GM21737 (cell line): ENCODE data around the gene REC8.

Source experiments
- ATAC-seq: cut with Tn5 transposase; IDR thresholded peaks from one replicate; pipeline ENCODE4 v1.9.1; 2021; ENCODE audit warnings: mild to moderate bottlenecking, moderate library complexity; ENCODE audit not compliant: unreplicated experiment

Gene REC8

DNA sequence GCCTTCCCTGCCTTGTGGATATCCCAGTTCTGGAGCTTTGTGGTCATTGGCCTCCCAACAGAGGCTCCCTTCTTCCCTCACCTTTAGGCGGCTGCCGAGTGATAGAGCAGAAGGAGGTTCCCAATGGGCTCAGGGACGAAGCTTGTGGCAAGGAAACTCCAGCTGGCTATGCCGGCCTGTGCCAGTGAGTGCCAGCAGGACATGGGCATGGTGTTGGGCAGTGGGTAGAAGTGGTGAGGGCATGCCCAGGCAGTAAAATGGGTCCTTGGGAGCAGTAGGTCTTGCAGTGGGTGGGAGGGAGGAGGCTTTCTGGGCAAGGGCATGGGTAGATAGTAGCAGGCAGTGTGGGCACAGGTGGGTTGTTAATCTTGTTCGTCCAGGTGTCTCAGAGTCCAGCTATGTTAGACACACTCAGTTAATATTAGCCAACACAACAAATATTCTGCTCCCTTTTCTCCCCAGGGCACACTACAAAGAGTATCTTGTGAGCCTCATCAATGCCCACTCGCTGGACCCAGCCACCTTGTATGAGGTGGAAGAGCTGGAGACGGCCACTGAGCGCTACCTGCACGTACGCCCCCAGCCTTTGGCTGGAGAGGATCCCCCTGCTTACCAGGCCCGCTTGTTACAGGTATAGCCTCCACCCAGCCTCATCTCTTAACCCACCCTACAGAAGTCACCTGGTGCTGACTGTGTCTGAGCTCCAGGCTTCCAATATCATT is 11.9 kb upstream of the REC8 start:
- ATAC-seq: no peak

DNA sequence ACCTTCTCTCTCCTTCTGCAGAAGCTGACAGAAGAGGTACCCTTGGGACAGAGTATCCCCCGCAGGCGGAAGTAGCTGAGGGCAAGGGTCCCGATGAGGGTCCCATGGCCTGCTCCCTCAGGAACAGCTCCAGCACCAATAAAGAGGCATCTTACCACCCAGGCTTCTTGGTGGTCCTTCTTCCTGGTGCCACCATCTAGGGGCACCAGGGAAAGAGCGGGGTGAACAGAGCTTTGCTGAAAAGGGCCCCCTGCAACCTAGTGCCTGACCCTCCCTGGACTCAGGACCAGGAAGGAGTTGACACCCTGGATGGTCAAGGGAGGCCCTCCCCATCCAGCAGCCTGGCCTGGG is 11.4 kb upstream of the REC8 start:
- ATAC-seq: peak; percentile 7

DNA sequence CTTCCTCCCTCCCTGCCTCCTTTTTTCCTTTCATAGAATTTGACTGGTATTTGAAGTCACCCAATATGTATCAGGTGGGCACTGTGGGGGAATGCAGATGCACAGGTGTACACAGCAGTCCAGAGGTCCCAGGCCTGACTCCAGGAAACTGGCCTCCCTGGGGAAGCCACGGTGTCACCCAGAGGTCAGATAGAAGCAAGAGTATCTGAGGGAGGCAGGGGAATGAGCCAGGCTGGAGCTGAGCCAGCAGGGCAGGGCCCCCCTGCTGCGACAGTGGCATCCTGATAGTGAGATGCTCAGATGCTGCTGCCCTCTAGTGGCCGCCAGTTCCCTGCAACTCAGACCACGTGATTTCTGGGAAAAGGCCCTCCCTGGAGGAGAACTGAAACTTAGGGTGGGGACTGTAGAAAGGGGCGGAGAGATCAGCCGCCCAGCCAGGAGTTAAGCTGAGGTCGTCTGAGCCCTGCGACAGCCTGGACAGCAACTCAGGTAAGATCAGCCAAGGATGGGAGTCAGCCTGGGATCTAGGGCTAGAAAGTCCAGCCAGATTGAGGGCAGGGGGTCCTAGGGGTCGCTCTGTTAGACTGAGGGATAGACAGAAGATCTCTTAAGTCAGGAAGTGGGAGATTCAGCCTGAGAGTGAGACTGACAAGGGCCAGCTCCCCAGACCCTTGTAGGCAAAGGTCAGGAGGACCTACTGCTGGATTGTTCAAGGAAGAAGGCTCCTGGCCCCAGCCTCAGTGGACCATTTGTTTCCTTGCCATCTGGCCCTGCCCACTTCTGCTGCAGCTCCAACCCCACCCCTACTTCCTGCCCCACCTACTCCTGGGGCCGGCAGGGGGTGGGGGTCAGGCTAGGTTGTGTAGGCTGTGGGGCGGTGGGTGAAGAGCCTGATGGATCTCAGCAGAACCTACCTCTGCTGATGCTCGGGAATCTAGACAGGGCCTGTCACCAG is 10.8 kb upstream of the REC8 start, which contains the start of gene IRF9:
TSS of gene IRF9 (plus strand) at position 416 of the 955 bp plus-strand sequence. CDS start 880 bp downstream, outside the sequence.
- ATAC-seq: peak; percentile 72

DNA sequence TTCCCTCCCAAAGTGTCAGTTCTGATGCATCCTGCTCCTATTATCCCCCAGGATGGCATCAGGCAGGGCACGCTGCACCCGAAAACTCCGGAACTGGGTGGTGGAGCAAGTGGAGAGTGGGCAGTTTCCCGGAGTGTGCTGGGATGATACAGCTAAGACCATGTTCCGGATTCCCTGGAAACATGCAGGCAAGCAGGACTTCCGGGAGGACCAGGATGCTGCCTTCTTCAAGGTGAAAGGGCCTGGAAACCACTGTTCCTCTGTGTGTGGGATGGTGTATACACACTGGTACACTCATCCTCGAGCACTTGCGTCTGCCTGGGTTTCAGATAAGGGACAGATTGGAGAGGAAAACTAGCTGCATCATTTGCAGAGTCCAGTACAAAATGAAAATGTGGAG is 9.8 kb upstream of the REC8 start:
- no peak for ATAC-seq

DNA sequence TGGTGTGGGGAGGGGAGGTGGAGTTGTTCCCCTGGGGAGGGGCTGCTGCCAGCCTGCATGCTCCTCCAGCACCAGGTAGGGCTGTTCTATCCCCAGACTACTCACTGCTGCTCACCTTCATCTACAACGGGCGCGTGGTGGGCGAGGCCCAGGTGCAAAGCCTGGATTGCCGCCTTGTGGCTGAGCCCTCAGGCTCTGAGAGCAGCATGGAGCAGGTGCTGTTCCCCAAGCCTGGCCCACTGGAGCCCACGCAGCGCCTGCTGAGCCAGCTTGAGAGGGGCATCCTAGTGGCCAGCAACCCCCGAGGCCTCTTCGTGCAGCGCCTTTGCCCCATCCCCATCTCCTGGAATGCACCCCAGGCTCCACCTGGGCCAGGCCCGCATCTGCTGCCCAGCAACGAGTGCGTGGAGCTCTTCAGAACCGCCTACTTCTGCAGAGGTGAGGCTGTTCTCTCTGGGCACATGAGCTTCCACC is 7.3 kb upstream of the REC8 start:
- no peak for ATAC-seq

DNA sequence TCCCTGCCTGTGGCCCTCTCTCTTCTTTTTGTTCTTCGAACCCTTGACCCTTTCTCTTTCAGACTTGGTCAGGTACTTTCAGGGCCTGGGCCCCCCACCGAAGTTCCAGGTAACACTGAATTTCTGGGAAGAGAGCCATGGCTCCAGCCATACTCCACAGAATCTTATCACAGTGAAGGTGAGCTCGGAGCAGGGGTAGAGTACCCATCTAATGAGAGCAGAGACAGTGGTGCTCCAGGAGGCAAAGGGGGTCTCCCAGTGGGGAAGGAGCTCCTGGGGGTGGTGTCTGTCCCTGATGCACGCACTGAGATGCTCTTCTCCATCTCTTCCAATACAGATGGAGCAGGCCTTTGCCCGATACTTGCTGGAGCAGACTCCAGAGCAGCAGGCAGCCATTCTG is 6.1 kb upstream of the REC8 start:
- no peak for ATAC-seq

DNA sequence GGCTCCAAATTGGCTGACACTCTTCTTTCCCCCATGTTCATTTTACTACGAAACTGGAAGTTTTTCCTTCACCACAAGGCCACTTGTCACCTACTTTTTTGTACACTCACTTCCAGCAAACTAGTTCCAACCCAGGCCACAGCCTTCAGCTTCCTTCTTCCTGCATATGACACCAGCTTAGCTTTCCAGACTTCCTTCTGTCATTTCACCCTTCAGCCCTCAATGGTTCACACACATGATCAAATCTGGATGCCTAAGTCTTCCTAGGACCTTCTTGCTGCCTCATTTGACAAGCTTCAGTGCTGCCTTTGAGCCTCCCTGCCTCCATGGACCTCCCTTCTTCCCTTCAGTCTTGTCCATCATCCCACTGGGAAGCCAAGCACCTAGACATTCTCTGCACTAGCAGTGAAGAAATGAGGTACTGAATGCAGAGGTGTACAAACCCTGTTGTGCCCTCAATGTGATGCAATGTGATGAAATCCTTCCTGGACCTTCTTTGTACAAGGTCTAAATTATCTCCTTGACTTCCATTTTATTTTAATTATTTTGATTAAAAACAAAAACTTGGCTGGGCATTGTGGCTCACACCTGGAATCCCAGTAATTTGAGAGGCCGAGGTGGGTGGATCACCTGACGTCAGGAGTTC is 4.3 kb upstream of the REC8 start:
- no peak for ATAC-seq

DNA sequence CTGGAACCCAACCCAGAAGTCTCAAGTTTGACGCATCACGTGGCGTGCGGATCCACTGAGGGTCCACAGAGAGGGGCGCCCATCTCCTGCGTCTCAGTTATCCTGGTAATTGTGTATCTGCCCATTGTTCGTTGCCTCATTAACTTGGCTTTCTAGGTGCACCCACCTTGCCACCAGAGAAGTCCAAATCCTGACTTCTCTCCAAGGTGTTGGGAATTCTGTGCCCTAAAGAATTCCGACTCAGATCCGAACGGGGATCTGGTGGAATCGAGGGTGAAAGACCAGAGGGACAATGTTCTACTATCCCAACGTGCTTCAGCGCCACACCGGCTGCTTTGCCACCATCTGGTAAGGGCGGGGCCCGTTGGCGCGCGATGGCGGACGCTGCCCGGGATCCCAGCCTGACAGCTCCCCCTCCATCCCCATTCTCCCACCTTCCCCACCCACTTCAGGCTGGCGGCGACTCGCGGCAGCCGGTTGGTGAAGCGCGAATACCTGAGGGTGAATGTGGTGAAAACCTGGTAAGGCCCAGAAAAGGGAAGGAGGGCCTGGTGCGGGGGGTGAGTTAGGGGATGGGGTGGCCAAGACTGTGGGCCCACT is 481 bp downstream of the REC8 start:
- ATAC-seq: no peak

DNA sequence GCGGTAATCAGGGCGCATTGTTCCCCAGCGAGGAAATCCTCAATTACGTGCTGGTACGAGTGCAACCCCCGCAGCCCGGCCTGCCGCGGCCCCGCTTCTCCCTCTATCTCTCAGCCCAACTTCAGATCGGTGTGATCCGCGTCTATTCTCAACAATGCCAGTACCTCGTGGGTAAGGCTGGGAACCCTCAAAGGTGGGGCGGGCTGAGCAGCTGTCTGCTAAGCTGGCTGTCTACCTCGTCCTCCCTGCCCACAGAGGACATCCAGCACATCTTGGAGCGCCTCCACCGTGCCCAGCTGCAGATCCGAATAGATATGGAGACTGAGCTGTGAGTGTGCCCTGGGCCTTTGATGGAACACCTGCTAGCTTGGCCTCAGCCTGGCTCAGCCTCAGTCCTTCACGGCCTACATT is 996 bp downstream of the REC8 start:
- ATAC-seq: no peak

DNA sequence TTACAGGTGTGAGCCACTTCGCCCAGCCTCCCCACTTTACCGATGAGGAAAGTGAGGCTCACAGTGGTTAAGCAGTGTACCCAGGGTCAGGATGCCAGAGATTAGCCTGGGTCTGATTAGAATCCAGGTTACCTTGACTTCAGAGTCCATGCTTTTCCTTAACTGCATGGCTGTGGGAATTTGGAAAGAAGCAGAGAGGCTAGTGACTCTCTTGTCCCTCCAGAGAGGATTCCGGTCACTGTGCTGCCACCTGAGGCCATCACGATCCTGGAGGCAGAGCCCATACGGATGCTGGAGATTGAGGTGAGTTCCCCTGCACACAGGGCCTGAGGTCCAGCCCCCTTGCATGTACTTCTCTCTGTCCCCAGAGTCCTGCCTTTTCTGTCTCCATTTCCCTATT is 4.7 kb downstream of the REC8 start:
- ATAC-seq: no peak

DNA sequence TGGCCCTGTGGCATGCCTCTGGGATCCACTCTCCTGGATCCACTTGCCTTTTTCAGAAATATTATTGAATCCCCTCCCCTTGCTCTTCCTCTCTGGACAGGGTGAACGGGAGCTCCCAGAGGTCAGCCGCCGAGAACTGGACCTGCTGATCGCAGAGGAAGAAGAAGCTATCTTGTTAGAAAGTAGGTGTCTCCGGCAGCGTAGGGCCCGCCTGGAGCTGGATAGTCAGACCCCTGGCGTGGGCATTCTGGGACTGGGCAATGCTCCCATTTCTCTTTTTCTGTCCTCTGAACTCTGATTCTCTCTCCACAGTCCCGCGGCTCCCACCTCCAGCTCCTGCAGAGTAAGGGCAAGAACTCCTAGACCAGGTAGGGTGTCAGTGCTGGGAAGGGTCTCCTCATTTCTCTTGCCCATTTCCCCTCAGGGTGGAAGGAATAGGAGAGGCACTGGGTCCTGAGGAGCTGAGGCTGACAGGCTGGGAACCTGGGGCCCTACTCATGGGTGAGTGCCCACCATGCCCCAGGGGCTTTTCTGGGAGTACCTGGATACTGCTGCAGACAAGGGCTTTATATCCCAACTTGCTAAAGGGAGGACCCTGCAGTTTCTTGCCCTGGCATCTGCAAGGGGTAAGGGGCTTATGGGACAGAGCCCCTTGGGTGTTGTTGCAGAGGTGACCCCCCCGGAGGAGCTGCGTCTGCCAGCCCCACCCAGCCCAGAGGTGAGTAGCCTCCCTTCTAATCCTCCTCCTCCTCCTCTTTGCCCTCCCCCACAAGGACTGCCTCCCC is 5.4 kb downstream of the REC8 start:
- no peak for ATAC-seq

DNA sequence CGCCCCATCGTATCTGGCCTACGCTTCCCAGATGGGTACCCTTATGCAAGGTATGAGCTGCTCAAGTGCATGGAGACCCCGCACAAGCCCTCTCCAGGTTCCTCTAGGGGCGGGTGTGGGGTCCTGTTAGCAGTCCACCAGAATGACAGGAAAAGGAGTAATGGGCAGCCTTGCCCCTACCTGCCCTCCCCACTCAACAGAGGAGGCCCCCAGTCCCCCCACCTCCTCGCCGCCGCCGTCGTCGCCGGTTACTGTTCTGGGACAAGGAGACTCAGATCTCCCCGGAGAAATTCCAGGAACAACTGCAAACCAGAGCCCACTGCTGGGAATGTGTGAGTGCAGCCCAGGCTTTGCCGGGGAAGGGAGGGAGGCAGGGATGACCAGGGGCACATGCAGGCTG is 6.0 kb downstream of the REC8 start:
- ATAC-seq: no peak

DNA sequence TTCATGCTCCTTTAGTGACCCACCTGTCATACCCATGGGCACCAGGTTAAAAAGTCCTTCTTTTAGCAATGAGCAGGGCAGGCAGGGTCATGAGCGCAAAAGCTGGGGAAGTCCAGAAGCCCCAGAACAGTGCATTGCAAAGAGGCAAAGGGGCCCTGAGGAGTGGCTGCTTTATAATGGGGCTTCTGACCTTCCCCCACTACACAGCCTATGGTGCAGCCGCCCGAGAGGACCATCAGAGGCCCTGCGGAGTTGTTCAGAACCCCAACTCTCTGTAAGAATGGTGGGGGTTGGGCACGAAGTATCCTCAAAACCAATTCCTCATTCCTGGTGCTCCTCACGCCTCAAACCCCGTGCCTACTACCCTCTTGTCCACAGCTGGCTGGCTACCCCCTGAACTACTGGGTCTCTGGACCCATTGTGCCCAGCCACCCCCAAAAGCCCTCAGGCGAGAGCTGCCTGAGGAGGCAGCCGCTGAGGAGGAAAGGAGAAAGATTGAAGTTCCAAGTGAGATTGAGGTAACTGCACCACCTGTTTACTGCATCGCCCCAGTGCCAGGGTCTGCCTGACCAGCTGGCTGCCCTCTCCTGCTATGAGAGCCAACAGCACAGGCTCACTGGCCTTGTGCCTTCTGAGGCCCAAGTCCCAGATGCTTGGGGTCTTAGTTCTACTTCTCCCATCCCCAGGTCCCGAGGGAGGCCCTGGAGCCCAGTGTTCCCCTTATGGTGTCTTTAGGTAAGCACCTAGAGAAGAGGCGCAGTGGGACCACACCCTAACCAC is 6.7 kb downstream of the REC8 start:
- ATAC-seq: no peak

DNA sequence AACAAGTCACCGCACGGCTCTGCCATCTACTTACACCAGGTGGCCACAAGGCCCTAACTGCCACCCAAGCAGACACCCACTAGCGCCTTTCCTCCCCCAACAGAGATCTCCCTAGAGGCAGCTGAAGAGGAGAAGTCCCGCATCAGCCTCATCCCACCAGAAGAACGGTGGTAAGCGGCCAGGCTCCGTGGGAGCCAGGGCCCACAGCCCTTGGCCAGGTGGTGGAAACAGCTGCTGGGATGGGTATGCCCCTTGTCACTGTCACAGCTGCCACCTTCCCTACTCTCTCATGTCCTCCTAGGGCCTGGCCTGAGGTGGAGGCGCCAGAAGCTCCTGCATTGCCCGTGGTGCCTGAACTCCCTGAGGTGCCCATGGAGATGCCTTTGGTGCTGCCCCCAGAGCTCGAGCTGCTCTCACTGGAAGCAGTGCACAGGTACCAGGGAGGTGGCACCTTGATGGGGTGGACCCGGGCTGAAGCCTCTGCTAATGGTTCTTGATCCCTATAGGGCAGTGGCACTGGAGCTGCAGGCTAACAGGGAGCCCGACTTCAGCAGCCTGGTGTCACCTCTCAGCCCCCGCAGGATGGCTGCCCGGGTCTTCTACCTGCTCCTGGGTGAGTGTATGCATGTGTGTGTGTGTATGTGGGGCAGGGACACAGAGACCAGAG is 7.5 kb downstream of the REC8 start:
- no peak for ATAC-seq

DNA sequence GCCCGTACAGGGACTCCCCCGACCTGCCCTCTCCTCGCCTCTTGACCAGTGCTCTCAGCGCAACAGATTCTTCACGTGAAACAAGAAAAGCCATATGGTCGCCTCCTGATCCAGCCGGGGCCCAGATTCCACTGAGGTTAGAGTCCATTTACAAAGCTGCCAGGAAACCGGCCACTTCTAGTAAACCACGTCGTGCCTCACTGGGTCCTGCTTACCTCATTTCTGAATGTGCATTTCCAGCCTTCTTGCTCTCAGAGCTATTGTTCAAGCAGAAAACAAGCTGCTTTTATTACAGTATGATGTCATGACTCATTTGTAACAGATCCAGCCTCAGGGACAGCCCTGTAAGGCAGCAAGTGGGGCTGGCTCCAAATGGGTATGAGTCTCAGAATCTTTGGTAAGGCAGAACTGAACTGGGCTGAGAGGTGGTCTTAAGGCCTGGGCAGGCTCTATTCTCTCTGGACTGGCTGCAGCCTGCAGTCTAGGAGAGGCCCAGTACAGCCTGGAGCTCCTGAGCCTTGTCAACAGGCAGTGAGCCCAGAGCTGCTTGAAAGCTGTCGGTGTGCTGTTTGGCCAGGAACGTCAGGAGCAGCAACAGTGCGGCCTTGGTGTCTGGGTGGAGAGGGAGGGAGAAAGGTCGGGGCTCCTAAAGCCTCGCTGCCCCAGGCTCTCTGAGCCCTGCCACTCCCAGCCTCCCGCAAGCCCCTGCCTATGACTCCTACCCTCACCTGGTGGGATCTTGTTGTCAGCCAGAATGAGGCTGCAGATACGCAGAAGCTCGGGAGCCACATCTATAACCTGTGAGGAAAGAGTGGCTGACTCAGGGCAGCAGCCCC is 8.3 kb downstream of the REC8 start:
- ATAC-seq: no peak

DNA sequence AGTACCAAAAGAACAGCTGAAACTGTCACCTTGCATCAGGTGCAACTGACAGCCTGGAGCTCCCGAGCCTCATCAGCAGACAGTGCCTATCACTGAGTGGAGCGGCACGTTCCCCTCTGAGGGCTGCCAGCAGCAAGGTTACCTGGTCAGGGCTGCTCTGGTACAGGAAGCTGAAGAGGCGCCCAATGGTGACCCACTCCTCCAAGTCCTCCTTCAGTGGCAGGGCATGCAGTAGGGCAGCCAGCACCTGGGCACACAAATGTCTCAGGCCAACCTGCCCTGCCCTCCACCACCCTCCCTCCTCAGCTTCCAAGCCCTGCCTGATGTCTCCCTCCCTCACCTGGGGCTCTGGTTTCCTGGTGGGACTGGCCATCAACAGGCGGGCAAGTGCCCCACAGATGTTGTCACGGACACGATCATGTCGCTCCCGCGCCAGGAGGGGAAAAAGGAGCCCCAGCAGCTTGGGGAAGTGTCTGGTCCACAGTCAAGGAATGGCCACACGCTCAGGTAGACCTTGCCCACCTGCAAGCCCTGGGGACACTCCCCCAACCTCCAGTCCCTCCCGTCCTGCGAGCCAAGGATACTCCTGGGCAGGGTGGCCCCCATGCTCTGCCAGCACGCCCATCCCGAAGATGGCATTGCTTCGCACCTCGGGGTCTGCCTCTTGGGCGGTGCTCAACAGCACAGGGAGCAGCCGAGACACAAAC is 9.6 kb downstream of the REC8 start:
- ATAC-seq: no peak

DNA sequence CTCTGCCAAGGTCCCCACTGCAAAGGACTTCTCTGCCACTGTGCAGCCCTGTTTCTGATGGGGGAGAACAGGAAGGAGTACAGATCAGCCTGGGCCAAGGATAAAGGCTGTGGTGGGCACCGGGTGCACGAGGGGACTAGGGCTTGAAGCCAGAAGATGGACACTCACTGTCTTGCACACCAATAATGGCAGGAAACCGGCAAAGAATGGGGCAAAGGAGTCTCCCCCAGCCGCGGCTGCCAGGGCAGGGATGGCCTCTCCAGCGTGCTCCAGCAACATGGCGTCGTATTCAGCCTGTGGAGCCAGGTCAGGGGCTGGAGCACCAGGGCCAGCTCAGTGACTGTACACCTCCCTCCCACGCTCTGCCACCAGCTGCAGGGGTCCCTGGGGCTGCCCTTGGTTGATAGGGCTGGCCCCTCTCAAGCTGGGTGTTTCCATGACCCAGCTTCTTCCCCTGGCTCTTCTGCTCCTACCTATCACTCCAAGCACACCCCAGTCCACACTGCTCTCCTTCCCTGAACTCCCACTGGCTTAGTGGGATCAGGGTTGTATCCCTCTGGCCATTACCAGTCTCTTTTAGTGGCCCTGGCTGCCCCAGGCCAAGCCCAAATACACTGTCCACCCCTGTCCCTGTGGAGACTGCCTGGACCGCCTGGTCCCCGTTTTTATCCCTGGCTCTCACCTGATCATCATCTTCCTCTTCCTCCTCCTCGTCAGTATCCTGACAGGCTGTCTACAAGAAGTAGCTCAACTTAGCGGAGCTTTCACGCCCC is 10.4 kb downstream of the REC8 start:
- no peak for ATAC-seq
